Transverse colon (tissue), 4 donors: ENCODE data around the gene SGMS2. TPM values are rescaled to one million over a fixed set of nuclear protein-coding genes. Genes with fewer than 3 reads are reported as not detected.
"Not testable (repeated sequence)": the region's sequence is repeated elsewhere in the genome, so short reads cannot be mapped to it uniquely, and the experiment has no call there.

ENCODE experiments used
- DNase-seq: peaks from one replicate; pipeline ENCODE4 v3.0.0-alpha.2; 2019
- H3K27ac ChIP-seq, 4 donors: fragments of 200-600 bp; sonication (generic); 2 replicates each; pipeline ENCODE4 v1.5.1; 2016 to 2018; ENCODE audit warnings: inconsistent platforms in 4 of 4
- H3K27me3 ChIP-seq: fragments of 200-600 bp; sonication (generic); 2 replicates; pipeline ENCODE4 v1.5.1; 2017; ENCODE audit warnings: inconsistent platforms
- H3K36me3 ChIP-seq, 4 donors: fragments of 200-600 bp; sonication (generic); 2 replicates each; pipeline ENCODE4 v1.5.1; 2017 to 2019; ENCODE audit warnings: inconsistent platforms in 4 of 4
- H3K4me1 ChIP-seq, 4 donors: fragments of 200-600 bp; sonication (generic); 2 replicates each; pipeline ENCODE4 v1.5.1; 2017 to 2020; ENCODE audit warnings: inconsistent platforms in 4 of 4
- H3K4me3 ChIP-seq, 4 donors: fragments of 200-600 bp; sonication (generic); 1 replicate in 1 of 4; 2 replicates in 3 of 4; pipeline versions ENCODE4 v1.5.1 to v1.6.1; 2017 to 2019; ENCODE audit warnings: inconsistent platforms in 4 of 4
- H3K9me3 ChIP-seq, 2 donors: fragments of 200-600 bp; sonication (generic); 2 replicates each; pipeline ENCODE4 v1.5.1; 2017 to 2019; ENCODE audit warnings: inconsistent platforms in 2 of 2
- EP300 ChIP-seq: sonication (generic); formaldehyde crosslinking; IDR thresholded peaks from one replicate; pipeline ENCODE4 v1.6.1; 2017; ENCODE audit warnings: antibody characterized with exemption, low read depth
- POLR2A ChIP-seq: fragments of 450-650 bp; IDR thresholded peaks from one replicate; pipeline ENCODE4 v1.6.1; 2016; ENCODE audit warnings: antibody characterized with exemption, mild to moderate bottlenecking, moderate library complexity
- POLR2AphosphoS5 ChIP-seq, 3 donors: sonication (generic); formaldehyde crosslinking; IDR thresholded peaks; one replicate each; pipeline ENCODE4 v1.6.1; 2016; ENCODE audit warnings: antibody characterized with exemption in 3 of 3
- WGBS, 2 donors: methylation state at CpG; one replicate each; pipeline ENCODE4 v1.1.5; 2018; ENCODE audit warnings: low coverage in 1 of 2; 5-methylcytosine and 5-hydroxymethylcytosine counted together
- in situ Hi-C, 4 donors: fragments of 200-750 bp; cut with MboI; loops; one replicate each; pipeline versions ENCODE4 v1.15.0 to v1.15.1; 2017; ENCODE audit warnings: low sequenced_read_pairs in 3 of 4, low pct_ligation_motif_present in 1 of 4, low pct_unique_long_range_greater_than_20kb in 1 of 4
- intact Hi-C: fragments of 100-400 bp; cut with DNase I; formaldehyde crosslinking; loops from one replicate; pipeline ENCODE4 v1.15.1; 2023; ENCODE audit warnings: low total_unique reads
- total RNA-seq, 4 donors: library from RNA; depleted of rRNA; stranded (reverse); fragments of >200 nt; gene quantifications; one replicate each; pipeline ENCODE4 v1.1.0, GENCODE V29; 2016
- TF ChIP-seq, protein P1 (sequence below), 5 experiments: fragments of 200-600 bp in 3 of 5; fragments of 450-650 bp in 2 of 5; sonication (generic) in 3 of 5; IDR thresholded peaks; 1 replicate in 2 of 5; 2 replicates in 3 of 5; pipeline ENCODE4 v1.5.1; 2016 to 2017; ENCODE audit warnings: antibody characterized with exemption in 5 of 5, inconsistent platforms in 3 of 5, mild to moderate bottlenecking in 2 of 5, moderate library complexity in 1 of 5

SGMS2 gene
- total RNA-seq, 4 donors from 2014 or later: 75.8 to 203 (median 122) TPM

DNA sequence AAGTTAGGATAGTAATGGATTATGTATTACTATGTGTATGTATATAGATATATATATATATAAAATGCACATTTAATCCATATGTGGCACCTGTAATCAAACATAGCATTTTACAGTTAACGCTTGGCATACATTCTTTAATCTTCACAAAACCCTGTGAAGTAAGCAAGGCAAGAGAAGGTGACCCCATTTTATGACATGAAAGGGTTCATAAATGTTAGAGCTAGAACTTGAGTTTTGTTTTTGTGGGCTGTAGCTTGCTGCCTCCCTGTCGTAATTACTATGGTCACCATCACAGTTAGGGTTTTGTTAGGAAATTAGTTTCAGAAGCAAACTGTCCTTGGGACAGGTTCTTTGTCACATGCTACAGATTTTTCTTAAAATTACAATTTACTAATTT is 92.8 kb downstream of the SGMS2 start:
- DNase-seq: no peak
- Histone ChIP-seq H3K4me1 (no peaks in the 10 kb centered on the region), H3K27ac (no peak overlapping the region), H3K4me3 (no peak overlapping the region), H3K27me3 (no peaks in the 10 kb centered on the region), H3K9me3 (peaks cover 10 to 19% of the 10 kb centered on the region in 2 donors), H3K36me3 (no peaks in the 10 kb centered on the region)
- TF ChIP-seq EP300 (no peak), POLR2AphosphoS5 (IDR thresholded peaks at IDR 0.05) (no peak), POLR2A (no peak)
- TF ChIP-seq, protein P1, sequence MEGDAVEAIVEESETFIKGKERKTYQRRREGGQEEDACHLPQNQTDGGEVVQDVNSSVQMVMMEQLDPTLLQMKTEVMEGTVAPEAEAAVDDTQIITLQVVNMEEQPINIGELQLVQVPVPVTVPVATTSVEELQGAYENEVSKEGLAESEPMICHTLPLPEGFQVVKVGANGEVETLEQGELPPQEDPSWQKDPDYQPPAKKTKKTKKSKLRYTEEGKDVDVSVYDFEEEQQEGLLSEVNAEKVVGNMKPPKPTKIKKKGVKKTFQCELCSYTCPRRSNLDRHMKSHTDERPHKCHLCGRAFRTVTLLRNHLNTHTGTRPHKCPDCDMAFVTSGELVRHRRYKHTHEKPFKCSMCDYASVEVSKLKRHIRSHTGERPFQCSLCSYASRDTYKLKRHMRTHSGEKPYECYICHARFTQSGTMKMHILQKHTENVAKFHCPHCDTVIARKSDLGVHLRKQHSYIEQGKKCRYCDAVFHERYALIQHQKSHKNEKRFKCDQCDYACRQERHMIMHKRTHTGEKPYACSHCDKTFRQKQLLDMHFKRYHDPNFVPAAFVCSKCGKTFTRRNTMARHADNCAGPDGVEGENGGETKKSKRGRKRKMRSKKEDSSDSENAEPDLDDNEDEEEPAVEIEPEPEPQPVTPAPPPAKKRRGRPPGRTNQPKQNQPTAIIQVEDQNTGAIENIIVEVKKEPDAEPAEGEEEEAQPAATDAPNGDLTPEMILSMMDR (IDR thresholded peaks at IDR 0.05): no peak
- in situ Hi-C loops (loop anchor here in 1 of 4 donors (10.0 kb wide), 1 partner anchor 163 kb away; no protein-coding TSS in a partner anchor), intact Hi-C loops (no loop called here)
- WGBS, 2 donors: 92 to 100% methylated on average over 2 of the region's 2 CpGs

DNA sequence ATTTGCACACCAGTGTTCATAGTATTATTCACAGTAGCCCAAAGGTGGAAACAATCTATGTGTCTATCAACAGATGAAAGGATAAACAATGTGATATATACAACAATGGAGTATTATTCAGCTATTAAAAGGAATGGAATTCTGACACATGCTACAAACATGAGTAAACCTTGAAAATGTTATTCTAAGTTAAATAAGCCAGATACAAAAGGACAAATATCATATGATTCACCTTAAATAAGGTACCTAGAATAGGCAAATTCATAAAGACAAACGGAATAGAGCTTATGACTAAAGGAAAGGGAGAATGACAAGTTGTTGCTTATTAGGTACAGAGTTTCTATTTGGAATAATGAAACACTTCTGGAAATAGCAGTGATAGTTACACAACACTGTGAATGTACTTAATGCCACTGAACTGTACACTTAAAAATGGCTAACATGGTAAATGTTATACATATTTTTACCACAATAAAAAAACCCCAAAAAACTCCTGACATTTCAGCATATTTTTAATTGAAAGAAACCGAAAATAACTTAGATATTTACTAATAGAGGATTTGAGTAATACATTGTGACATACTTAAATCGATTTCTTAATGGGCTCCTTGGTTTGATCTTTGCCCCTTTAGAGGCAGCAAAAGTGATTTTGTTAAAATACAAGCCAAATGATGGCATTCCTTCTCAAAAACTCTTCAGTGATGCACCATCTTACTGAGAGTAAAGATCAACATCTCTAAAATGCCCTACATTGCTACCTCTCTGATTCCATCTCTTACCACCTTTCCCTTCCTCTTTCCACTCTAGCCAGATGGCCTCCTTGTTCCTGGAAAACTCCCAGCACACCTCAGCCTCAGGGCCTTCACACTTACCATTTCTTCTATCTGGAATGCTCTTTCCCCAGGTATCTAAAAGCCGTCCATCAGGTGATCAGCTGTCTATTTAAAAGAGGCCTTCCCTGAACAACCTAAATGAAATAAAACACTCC is 98.0 kb downstream of the SGMS2 start:
- peaks cover 0 to 6% (median 0%) of the 10 kb centered on the region in 4 donors for H3K4me1 ChIP-seq
- in situ Hi-C loops: loop anchor here in 1 of 4 donors (5.0 kb wide), 1 partner anchor 175 kb away; no protein-coding TSS in a partner anchor

DNA sequence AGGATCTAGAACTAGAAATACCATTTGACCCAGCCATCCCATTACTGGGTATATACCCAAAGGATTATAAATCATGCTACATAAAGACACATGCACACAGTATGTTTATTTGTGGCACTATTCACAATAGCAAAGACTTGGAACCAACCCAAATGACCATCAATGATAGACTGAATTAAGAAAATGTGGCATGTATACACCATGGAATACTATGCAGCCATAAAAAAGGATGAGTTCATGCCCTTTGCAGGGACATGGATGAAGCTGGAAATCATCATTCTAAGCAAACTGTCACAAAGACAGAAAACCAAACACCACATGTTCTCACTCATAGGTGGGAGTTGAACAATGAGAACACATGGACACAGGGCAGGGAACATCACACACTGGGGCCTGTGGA is 101.0 kb downstream of the SGMS2 start:
- H3K36me3 ChIP-seq, H3K27me3 ChIP-seq, DNase-seq, in situ Hi-C loops, H3K4me3 ChIP-seq, intact Hi-C loops, H3K9me3 ChIP-seq, H3K27ac ChIP-seq, H3K4me1 ChIP-seq: not testable (repeated sequence)

More for the DNA sequence above, 98.0 kb downstream of the SGMS2 start:
- Histone ChIP-seq H3K27ac (no peak overlapping the region), H3K4me3 (no peak overlapping the region), H3K36me3 (no peaks in the 10 kb centered on the region), H3K27me3 (no peaks in the 10 kb centered on the region), H3K9me3 (peaks cover 10 to 19% of the 10 kb centered on the region in 2 donors)
- DNase-seq: no peak
- TF ChIP-seq POLR2A: no peak
- TF ChIP-seq POLR2AphosphoS5 (IDR thresholded peaks at IDR 0.05): no peak
- TF ChIP-seq EP300: no peak
- TF ChIP-seq, protein P1 (IDR thresholded peaks at IDR 0.05): no peak
- 73 to 79% methylated on average over 4 of the region's 4 CpGs for WGBS, 2 donors
- intact Hi-C loops: no loop called here

DNA sequence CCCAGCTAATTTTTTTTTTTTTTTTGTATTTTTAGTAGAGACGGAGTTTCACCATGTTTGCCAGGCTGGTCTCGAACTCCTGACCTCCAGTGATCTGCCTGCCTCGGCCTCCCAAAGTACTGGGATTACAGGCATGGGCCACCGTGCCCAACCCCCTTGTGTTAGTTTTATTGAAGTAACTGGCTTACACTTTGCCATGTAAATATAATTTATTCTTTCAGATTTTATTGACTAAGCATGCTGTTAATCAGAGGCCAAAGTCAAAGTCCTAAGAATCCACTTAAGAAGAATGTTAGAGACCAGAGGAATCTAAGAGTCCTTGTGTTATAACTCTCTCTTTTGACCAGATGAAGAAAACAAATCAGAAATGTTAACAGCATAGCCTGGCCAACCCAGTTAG is 102.1 kb downstream of the SGMS2 start:
- DNase-seq, intact Hi-C loops, H3K27me3 ChIP-seq, H3K4me3 ChIP-seq, in situ Hi-C loops, H3K36me3 ChIP-seq, H3K27ac ChIP-seq, H3K9me3 ChIP-seq: not testable (repeated sequence)
- H3K4me1 ChIP-seq: peaks cover 0 to 14% (median 8%) of the 10 kb centered on the region in 4 donors
- 0 to 56% methylated on average over 1 to 4 of the region's 4 CpGs for WGBS, 2 donors
